GM06990 (cell line): ENCODE measurements around the gene KRT72.

Experiments used
- DNase-seq: peaks from one replicate; pipeline ENCODE4 v3.0.0-alpha.2; 2011; ENCODE audit not compliant: insufficient read length; ENCODE audit errors: extremely low read depth
- H3K27me3 ChIP-seq: replicated peaks from 2 replicates; pipeline ENCODE4 v1.6.0; 2011; ENCODE audit warnings: low read length; ENCODE audit not compliant: control insufficient read depth, insufficient read depth
- H3K36me3 ChIP-seq: 2 replicates; pipeline ENCODE4 v1.5.1; 2011; ENCODE audit warnings: low read length; ENCODE audit not compliant: control insufficient read depth, insufficient read depth
- H3K4me3 ChIP-seq: replicated peaks from 2 replicates; pipeline ENCODE4 v1.5.1; 2011; ENCODE audit warnings: low read depth, mild to moderate bottlenecking, control low read depth, low read length
- CTCF ChIP-seq: IDR thresholded peaks from 2 replicates; pipeline ENCODE4 v1.5.1; 2011; ENCODE audit warnings: low read length, control low read depth, mild to moderate bottlenecking, inconsistent platforms; ENCODE audit not compliant: insufficient read depth, poor library complexity, severe bottlenecking

Gene KRT72

GRCh38 chr12:52577316-52577715 lies 23.9 kb downstream of the KRT72 start:
- Histone ChIP-seq H3K36me3 (no peaks in the 10 kb centered on the region), H3K4me3 (no peak overlapping the region), H3K27me3 (peaks cover 6% of the 10 kb centered on the region)
- no peak for TF ChIP-seq CTCF
- DNase-seq = no peak

DNA sequence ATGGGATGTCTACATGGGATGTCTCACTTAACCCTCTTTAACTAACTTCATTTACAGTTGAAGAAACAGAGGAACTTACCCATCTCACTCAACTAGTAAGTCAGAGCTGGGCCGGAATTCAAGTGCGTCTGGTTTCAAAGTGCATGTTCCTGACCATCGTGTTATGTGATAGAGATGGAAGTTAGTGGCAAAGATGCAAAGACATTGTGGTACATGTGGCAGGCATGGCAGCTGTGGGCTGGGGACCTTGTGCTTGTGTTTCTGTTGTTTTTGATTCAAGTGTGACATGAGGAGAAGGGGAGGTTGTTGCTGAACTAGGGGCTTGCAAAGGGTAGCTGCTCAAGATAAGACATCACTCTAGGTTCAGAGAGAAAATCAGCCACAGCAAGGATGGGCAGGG lies 25.3 kb downstream of the KRT72 start:
- no peak for DNase-seq
- Histone ChIP-seq H3K36me3 (no peaks in the 10 kb centered on the region), H3K4me3 (no peak overlapping the region), H3K27me3 (peaks cover 10% of the 10 kb centered on the region)
- TF ChIP-seq CTCF = no peak

DNA sequence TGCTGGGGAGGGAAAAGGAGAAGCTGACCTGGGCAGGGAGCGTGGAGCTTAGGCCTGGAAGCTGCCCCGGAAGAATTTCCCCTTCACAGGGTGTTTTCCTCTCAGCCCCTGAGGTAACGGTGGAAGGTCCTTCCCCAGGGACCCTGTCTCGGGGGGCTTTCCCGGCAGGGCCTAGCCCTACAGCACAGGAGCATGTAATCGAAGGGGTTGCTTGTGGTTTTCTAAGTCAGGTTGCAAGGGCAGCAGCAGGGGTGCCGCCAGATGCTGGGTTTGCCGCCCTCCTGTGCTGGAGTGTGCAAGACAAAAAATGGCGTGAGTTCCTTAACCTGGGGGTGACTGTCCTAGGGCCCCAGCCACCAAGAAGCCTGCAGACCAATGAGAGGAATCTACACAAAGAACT lies 26.0 kb downstream of the KRT72 start:
- Histone ChIP-seq H3K27me3 (peaks cover 8% of the 10 kb centered on the region), H3K36me3 (no peaks in the 10 kb centered on the region)

GRCh38 chr12:52573743-52574142 lies 27.5 kb downstream of the KRT72 start, which contains the start of gene KRT74:
KRT74 (minus strand) TSS chr12:52573843; CDS start chr12:52573777, 66 bp downstream.
- H3K4me3 ChIP-seq = no peak within 1 kb of the TSS
- H3K27me3 ChIP-seq = peaks cover 4% of the 10 kb centered on the region
- TF ChIP-seq CTCF = no peak
- no peak for DNase-seq
- H3K36me3 ChIP-seq = no peaks in the 10 kb centered on the region

More for the DNA sequence above, 26.0 kb downstream of the KRT72 start:
- TF ChIP-seq CTCF = no peak
- H3K4me3 ChIP-seq = no peak overlapping the region
- DNase-seq = no peak

DNA sequence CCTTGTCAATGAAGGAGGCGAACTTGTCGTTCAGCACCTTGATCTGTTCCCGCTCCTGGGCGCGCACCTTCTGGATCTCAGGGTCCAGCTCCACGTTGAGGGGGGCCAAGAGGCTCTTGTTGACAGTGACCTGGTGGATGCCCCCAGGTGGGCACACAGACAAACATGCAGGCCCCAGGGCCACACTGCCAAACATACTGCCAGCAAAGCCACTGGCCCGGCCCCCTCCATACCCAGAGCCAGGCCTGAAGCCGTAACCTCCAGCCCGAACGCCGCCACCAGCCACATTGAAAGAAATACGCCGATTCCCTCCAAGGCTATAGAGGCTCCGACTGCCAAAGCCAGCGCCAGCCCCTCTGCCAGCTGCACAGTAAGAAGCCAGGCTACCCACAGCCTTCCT lies 28.0 kb downstream of the KRT72 start:
- Histone ChIP-seq H3K36me3 (no peaks in the 10 kb centered on the region), H3K27me3 (peaks cover 4% of the 10 kb centered on the region), H3K4me3 (no peak overlapping the region)
- DNase-seq = no peak
- TF ChIP-seq CTCF = no peak

DNA sequence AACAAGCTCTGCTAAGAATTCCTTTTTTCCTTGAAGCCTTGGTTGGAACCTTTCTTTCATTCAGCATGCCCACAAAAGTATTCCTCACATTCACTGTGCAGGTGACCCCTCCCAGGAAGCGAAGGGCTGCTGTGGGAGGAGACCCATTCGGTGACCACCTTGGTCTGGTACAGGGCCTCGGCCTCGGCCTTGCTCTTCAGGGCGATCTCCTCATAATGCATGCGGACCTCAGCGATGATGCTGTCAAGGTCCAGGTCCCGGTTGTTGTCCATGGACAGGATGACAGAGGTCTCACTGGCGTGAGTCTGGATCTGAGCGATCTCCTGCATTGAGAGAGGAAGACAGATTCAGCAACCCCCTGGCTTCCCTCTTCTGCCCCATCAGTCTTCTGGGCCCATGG lies 30.8 kb downstream of the KRT72 start:
- no peak overlapping the region for H3K4me3 ChIP-seq

More for the DNA sequence above, 30.8 kb downstream of the KRT72 start:
- no peak for DNase-seq
- Histone ChIP-seq H3K36me3 (no peaks in the 10 kb centered on the region), H3K27me3 (peaks cover 8% of the 10 kb centered on the region)
- no peak for TF ChIP-seq CTCF
